NCI-H128 (cell line): ENCODE measurements around the gene TXNDC2.

ENCODE experiments used
- DNase-seq: peaks from one replicate; lab custom pipeline; 2025; ENCODE audit not compliant: unreplicated experiment; lab: John Stamatoyannopoulos, UW

Gene TXNDC2

DNA sequence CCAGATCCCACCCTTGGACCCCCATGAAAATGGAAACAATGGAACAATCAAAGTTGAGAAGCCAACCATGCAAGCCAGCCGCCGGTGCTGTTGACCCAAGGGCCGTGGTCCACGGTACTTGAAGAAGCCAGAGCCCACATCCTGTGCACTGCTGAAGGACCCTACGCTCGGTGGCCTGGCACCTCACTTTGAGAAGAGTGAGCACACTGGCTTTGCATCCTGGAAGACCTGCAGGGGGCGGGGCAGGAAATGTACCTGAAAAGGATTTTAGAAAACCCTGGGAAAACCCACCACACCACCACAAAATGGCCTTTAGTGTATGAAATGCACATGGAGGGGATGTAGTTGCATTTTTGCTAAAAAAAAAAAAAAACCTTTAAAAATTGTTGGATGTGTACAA, 26.5 kb upstream of the TXNDC2 start:
- DNase-seq = no peak

DNA sequence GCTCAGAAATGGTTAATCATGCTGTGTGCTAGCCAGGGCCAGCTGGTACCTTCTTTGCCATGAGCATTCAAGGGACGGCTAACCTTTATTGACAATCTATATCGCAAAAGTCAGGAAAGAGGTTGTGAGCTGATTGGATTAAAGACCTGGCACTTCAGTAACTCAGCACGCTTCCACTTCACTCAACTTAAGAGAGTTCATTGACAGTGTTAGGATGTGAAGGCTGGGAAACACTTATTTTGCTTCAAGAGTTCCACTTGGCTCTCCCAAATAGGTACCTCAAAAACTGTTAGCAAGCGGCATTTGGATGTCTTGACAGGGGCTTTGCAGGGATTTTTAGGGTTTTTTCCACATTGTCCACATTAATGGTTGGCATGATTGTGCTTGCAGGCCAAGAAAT, 25.1 kb upstream of the TXNDC2 start:
- DNase-seq = peak; percentile 27

- no peak for DNase-seq
Measured at GRCh38 chr18:9861157-9861556, 24.6 kb upstream of the TXNDC2 start.

GRCh38 chr18:9861933-9862332, 23.8 kb upstream of the TXNDC2 start:
- no peak for DNase-seq

DNA sequence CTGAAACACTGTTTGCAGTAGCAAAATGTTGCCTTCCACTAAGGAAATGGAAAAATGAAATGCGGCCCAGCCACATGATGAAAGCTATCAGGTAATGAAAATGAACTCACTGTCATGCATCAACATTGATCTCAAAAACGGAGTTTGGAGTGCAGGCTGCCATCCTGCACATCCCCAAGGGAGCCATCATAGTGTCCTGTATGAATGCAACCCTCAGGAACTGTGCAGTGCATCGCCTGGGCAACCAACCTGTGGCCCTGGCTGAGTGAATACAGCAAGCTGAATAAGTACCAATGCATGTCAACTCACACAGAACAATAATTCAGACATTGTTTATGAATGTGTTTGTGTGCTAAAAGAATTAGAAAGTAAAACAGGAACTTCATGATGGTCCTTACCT, 23.1 kb upstream of the TXNDC2 start:
- DNase-seq = peak; percentile 13

DNA sequence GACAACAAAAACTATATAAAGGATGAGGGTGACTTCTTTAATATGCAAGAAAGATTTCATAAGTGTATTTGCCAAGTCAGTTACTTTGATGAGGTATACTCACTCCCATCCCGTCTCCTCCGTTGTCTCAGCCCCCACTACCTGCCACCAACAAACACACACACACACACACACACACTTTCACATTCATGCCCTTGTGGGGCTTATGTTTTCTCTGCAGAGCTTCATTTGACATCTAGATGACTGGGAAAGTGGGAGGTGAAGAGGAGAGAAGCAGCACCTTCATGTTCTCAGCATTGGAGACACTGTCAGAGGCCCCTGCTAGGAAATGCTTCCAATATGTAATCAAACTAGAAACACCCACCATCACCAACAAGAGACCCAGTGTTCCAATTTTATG, 22.5 kb upstream of the TXNDC2 start:
- DNase-seq = no peak

- DNase-seq = no peak
Measured at GRCh38 chr18:9865764-9866490, 19.8 kb upstream of the TXNDC2 start.

DNA sequence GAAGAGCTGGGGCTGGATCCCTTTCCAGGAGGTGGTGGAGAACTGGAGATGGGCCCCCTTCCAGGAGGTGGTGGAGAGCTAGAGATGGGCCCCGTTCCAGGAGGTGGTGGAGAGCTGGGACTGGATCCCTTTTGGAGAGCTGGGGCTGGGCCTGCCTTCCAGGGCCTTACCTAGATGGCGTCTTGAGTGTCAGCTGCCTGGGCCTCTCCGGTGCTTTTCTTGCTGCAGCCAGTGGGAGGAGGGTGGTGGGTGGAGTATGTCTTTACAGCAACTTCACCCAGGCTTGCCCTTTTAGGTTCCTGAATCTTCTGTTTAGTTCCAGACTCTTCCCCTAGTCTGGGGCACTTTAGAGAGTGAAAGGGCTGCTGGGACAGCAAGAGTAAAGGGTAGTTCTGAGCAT, 19.1 kb upstream of the TXNDC2 start:
- DNase-seq = no peak

DNA sequence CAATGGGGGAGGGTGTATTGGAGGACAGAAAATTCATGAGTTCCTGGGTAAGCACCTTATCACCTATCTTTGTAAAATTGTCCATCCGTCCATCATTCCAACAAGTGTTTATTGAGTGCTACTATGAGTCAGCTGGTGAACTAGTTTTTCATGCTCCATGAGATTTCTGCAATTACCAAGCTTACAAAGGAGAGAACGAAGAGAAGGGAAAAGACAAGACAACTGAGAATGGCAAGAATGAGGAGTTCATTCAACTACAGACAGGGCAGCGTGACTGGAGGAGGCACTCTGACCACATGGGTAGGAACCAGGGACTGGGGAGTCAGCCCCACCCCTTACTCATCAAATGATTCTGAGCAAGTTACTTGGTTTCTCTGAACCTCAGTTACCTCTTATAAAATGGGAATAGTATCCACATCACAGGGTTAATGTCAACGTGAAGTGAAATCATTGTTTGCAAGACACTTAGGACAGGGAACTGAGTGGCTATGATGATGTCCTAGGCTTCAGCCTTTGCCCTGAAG, 18.6 kb upstream of the TXNDC2 start:
- no peak for DNase-seq

GRCh38 chr18:9868857-9869714, 16.7 kb upstream of the TXNDC2 start:
- no peak for DNase-seq

- DNase-seq = no peak
Measured at GRCh38 chr18:9869715-9870430, 15.9 kb upstream of the TXNDC2 start.

GRCh38 chr18:9870431-9871008, 15.3 kb upstream of the TXNDC2 start:
- DNase-seq = no peak

DNA sequence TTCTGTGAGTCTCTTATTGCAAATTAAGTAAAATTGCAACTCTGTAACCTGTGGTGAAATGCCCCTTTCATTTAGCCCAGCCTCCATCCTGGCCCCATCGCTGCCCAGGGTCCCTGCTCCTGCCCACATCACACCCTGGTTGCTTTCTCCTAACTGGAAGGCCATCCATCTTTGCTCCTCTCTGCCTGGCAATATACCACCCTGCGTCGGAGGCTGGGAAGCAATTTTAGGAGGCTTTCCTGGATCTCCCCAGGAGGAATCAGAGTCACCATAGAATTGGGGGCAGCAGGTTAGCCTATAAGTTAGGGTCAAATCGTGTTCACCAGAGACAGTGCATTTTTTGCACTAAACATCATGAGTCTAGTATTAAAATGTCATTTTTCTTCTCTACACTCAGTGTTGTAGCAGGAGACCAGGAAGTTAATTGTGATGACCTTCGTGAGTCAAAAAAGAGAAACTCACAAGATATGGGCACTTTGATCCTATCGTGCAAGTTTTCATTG, 14.5 kb upstream of the TXNDC2 start:
- DNase-seq = no peak

DNA sequence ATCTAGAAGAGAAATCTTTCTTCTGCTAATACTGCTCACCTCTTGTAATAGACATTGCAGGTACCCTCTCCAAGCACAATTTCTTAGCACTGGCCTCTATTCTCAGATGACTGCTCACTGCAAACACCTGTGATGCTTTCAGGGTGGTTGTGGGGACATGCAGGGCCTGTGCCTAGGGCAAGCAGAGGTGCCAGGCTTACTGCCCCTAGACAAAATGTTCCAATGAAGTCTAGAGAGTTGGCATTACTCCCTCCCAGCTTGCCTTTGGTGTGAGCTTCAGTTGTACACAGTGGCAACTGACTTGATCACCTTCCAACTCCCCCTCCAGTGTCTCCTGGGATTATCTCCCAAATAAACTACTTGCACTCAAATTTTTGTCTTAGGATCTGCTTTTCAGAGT, 12.9 kb upstream of the TXNDC2 start:
- no peak for DNase-seq

DNA sequence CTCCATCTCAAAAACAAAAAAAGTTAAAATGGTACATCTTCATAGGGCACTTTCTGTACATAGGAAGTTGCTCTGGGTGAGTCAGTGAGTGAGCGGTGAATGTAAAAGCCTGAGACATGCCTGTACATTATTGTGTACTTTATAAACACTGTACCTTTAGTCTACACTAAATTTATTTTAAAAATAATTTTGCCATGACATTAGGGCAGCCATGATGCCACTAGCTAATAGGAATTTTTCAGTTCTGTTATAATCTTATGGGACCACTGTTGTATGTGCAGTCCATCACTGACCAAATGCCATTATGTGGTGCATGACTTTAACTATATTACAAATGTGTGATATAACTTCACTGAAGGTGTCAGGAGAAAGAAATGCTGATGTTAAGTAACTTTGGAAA, 11.0 kb upstream of the TXNDC2 start:
- DNase-seq = no peak

- DNase-seq = no peak
Measured at GRCh38 chr18:9876212-9876866, 9.4 kb upstream of the TXNDC2 start.

- no peak for DNase-seq
Measured at GRCh38 chr18:9876867-9877654, 8.7 kb upstream of the TXNDC2 start.

DNA sequence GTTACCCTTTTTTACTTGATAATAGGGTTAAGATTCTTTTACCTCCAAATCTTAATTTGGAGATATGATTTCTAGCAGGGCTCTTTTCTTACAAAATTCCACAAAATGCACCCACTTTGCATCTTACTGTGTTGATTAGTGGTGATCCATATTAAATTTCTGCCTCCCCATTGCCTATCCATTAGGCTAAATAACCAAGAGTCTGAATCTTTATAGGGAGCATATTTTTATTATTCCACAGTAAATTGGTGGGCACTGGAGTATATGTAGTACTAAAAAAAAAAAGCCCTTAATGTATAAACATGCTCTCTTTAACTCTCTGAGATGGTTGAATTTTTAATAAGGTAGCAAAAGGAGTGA, 8.1 kb upstream of the TXNDC2 start:
- no peak for DNase-seq

GRCh38 chr18:9878095-9878494, 7.7 kb upstream of the TXNDC2 start:
- DNase-seq = no peak

GRCh38 chr18:9878783-9879242, 7.0 kb upstream of the TXNDC2 start:
- DNase-seq = no peak
